HUES64 (cell line): ENCODE measurements around the gene TPST2.

Experiments
- H3K27ac ChIP-seq: 2 replicates; pipeline ENCODE4 v1.7.0; 2013; ENCODE audit warnings: low read depth, low read length, inconsistent platforms
- H3K27me3 ChIP-seq: 2 replicates; pipeline ENCODE4 v1.6.1; 2013; ENCODE audit warnings: mild to moderate bottlenecking, low read length; ENCODE audit not compliant: insufficient read depth
- H3K36me3 ChIP-seq: 2 replicates; pipeline ENCODE4 v1.6.1; 2013; ENCODE audit warnings: mild to moderate bottlenecking, low read length; ENCODE audit not compliant: insufficient read depth
- H3K4me1 ChIP-seq: 2 replicates; pipeline ENCODE4 v1.6.1; 2013; ENCODE audit warnings: mild to moderate bottlenecking, low read length, moderate library complexity; ENCODE audit not compliant: insufficient read depth
- H3K4me3 ChIP-seq: 2 replicates; pipeline ENCODE4 v1.5.1; 2013; ENCODE audit warnings: mild to moderate bottlenecking, low read length, moderate library complexity
- H3K9ac ChIP-seq: 2 replicates; pipeline ENCODE4 v1.6.1; 2013; ENCODE audit warnings: mild to moderate bottlenecking, low read depth, low read length
- H3K9me3 ChIP-seq: 2 replicates; pipeline ENCODE4 v1.6.1; 2013; ENCODE audit warnings: low read depth, low read length; ENCODE audit not compliant: insufficient read depth
- WGBS: fragments of 150-250, 120-280 bp; methylation state at CpG from one replicate; pipeline ENCODE4 v1.1.7; 2013; ENCODE audit warnings: missing lambda C conversion rate; 5-methylcytosine and 5-hydroxymethylcytosine counted together

TPST2 gene

DNA sequence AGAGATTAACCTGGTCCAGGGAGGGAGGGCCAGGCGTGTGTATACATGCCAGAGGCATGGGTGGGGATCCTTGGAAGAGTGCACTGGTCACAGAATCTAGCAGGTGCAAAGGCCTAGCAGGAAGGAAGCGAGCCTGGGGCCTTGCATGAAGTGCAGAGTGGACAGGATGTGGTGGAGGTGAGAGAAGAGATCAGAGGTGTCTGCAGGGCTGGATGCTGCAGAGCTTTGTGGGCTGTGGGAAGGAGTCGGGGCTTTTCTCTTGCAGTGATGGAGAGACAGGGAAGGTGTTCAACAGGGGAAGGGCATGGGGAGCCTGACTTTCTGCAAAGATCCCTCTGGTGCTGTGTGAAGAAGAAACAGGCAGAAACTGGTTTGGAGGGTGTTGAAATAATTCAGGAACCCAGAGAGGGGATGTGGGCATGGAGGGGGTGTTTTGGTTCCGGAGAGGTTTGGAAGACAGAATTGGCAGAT lies 2.5 kb upstream of the TPST2 start:
- no peak overlapping the region for H3K27ac ChIP-seq
- H3K36me3 ChIP-seq, result peaks cover 5% of the 10 kb centered on the region; the same call in 1 of the 2 replicates
- 80% methylated on average over 4 of the region's 4 CpGs for WGBS
- H3K4me3 ChIP-seq, result no peak overlapping the region
- H3K9me3 ChIP-seq, result no peaks in the 10 kb centered on the region; the same call in 1 of the 2 replicates
- H3K4me1 ChIP-seq, result peaks cover 6% of the 10 kb centered on the region; the same call in 1 of the 2 replicates
- no peak overlapping the region for H3K9ac ChIP-seq
- H3K27me3 ChIP-seq, result no peaks in the 10 kb centered on the region

DNA sequence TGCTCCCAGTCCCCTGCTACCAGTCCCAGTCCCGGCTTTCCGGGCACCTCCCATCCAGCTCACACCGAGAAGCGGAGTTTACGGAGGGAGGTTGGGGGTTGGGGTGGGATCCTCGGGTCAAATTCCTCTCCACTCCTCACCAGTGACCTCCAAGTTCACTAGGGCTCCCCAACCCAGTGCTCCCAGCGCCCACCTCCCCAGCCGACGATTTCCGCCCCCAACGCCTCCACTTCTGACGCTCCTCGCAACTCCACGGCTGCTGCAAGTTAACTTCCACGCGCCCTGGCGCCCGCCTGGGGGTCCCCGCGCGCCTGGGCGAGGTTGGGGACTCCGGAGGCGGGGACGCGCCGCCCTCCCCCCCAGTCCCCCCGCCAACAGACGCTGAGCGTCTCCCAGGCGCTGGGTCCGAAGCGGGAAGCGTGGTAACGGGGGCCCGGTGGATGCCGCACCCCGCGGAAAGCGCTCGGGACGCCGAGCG lies 526 bp downstream of the TPST2 start:
- Histone ChIP-seq H3K9ac (peak overlapping the region; percentile 62), H3K27ac (peak overlapping the region; percentile 25; the same call in 1 of the 2 replicates), H3K27me3 (no peaks in the 10 kb centered on the region), H3K4me1 (peaks cover 6% of the 10 kb centered on the region), H3K36me3 (peaks cover 14% of the 10 kb centered on the region), H3K4me3 (peak overlapping the region; percentile 78), H3K9me3 (no peaks in the 10 kb centered on the region; the same call in 1 of the 2 replicates)
- 0% methylated on average over 40 of the region's 44 CpGs for WGBS

DNA sequence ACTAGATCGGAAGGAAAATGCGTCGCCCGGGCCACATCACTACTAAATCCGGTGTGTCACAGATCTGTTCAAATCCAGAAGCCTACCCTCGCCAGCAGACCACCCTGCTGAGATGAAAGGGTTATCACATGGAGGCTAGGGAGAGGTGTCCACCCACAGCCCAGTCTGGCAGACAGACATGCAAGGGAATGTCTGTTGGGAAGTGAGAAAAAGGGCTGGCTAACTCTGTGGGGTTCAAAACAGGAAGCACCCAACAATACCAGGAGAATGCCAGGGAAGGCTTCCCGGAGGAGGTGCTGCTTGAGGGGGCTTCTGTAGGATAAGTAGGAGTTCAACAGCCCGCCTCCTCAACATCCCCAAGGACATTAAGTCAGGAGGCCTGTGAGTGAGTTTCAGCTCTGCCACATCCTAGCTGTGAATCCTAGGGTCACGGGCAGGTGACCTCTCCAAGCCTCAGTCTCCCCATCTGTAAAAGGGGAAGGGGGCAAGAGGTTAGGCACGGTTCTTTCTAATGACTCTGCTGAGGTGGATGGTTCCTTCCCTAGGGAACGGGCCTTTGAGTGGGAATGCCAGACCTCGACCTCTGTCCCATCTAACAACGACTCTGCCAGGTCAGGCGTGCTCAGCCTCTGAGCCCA lies 1.1 kb downstream of the TPST2 start:
- Histone ChIP-seq H3K27me3 (no peaks in the 10 kb centered on the region), H3K9ac (peak overlapping the region; percentile 62), H3K4me1 (peaks cover 6% of the 10 kb centered on the region), H3K4me3 (peak overlapping the region; percentile 78), H3K36me3 (peaks cover 18% of the 10 kb centered on the region), H3K27ac (no peak overlapping the region), H3K9me3 (no peaks in the 10 kb centered on the region; the same call in 1 of the 2 replicates)
- WGBS, result 48% methylated on average over 11 of the region's 14 CpGs

DNA sequence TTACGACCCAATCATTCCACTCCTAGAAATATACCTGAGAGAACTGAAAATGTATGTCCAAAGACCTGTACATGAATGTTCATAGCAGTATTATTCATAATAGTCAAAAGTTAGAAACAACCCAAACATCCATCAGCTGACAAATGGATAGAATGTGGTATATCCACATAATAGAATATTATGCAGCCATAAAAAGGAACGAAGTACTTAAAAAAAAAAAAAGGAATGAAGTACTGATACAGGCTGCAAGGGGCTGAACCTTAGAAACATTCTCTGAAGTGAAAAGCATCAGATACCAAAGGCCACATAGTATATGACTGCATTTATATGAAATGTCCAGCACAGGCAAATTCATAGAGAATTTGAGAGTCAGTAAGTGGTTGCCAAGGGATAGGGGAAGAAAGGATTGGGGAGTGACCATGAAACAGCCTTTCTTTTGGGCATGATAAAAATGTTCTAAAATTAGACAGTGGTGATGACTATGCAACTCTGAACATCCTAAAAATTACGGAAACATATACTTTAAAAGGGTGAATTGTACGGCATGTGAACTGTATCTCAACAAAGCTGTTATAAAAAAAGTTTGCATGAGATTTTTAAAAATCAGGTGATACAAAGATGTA lies 1.8 kb downstream of the TPST2 start:
- Histone ChIP-seq H3K9me3 (no peaks in the 10 kb centered on the region; the same call in 1 of the 2 replicates), H3K9ac (no peak overlapping the region), H3K4me3 (peak overlapping the region; percentile 78), H3K36me3 (peaks cover 18% of the 10 kb centered on the region), H3K27me3 (no peaks in the 10 kb centered on the region), H3K27ac (no peak overlapping the region), H3K4me1 (peaks cover 6% of the 10 kb centered on the region)
- 92% methylated on average over 3 of the region's 4 CpGs for WGBS

DNA sequence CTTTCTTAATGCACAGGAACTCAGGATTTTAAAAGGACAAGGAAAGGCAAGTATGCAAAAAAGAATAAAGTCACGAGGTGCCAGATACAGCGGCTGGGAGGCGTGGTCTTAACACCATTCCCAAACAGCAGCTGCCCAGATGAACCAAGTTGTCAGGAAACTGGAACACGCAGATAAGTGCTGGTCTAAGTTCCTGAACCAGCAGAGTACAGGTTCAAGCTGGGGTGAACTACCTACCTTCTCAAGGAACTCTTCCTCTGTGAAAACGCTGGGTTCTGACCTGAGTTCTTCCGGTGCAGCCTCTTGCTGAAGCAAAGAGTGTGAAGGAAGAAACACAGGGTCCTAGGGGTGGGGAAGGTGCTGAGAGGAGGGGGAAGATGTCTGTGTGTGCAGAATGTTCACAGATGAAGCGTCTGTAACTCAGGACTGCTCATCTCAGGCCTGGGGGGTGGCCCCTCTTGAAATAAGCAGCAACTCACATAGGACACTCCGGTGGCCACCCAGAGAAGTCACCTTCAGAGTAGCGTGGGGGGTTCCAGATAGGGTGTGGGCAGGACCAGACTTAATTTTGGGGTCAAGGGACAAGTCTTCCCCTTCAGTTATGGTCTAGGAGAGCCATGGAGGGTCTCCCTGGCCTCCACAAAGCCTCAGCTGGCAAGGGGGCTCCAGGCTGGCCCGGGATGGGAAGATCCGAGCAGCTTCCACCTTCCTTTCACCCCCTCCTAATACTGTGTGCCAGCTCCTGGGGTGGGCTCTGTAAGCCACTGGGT lies 3.2 kb downstream of the TPST2 start:
- peaks cover 28% of the 10 kb centered on the region for H3K36me3 ChIP-seq
- H3K4me3 ChIP-seq, result no peak overlapping the region
- 89% methylated on average over 11 of the region's 11 CpGs for whole genome bisulfite sequencing
- peaks cover 7% of the 10 kb centered on the region for H3K4me1 ChIP-seq
- H3K27me3 ChIP-seq, result no peaks in the 10 kb centered on the region
- no peak overlapping the region for H3K9ac ChIP-seq
- no peaks in the 10 kb centered on the region; the same call in 1 of the 2 replicates for H3K9me3 ChIP-seq
- H3K27ac ChIP-seq, result no peak overlapping the region

DNA sequence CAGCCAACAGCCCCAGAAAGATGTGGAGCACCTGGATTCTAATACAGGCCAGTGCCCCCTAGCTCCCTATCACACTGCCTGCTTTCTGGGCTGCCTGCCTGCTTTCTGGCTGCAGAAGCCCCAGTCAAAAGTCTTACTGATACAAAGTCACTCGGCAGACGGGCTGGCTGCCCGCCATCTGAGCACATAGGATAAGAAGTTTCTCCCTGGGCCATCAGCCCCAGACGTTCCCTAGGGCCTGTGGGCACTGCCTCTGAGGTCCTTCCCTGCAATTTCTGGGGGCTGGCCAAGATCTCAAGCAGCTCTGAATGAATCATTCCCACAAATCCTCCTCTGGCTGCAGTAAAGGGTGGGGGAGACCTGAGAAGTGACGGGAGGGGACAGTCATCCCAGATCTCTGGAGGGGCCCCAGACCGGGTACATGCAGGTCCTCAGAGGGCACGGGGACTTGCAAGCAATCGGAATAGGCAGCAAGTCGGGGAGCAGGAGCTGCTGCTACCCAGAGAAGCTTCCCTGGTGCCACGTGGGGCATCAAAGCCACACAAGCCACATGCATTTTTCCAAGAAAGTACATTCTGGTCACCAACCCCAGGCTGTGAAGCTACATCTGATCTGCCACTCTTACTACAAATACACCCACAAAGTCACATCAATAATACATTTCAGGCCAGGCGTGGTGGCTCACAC lies 4.7 kb downstream of the TPST2 start:
- Histone ChIP-seq H3K4me1 (peaks cover 20% of the 10 kb centered on the region), H3K36me3 (peaks cover 31% of the 10 kb centered on the region), H3K27ac (no peak overlapping the region; the same call in 1 of the 2 replicates), H3K9ac (no peak overlapping the region), H3K4me3 (no peak overlapping the region), H3K27me3 (no peaks in the 10 kb centered on the region), H3K9me3 (no peaks in the 10 kb centered on the region; the same call in 1 of the 2 replicates)
- 83% methylated on average over 11 of the region's 11 CpGs for WGBS

DNA sequence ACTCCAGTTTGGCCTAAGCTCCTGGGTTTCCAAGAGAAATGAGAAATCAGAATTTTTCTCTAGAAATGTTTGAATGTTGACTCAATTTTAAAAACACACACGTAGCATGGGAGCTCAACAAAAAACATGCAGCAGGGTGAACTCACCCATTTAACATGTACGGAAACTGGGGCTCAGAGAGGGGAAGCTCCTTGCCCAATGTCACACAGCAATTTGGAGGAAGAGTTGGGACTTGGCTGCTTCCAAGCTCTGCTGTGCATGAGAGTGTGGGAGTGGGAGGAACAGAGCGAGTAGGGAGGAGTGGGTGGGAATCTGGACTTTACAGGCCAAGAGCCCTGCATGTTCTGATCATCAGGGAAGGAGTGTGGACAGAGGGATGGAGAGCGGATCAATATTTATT lies 5.9 kb downstream of the TPST2 start:
- Histone ChIP-seq H3K4me1 (peaks cover 32% of the 10 kb centered on the region), H3K27ac (no peak overlapping the region), H3K4me3 (no peak overlapping the region), H3K9ac (no peak overlapping the region), H3K9me3 (no peaks in the 10 kb centered on the region; the same call in 1 of the 2 replicates), H3K36me3 (peaks cover 31% of the 10 kb centered on the region), H3K27me3 (no peaks in the 10 kb centered on the region)
- WGBS, result 93% methylated on average over 3 of the region's 4 CpGs

DNA sequence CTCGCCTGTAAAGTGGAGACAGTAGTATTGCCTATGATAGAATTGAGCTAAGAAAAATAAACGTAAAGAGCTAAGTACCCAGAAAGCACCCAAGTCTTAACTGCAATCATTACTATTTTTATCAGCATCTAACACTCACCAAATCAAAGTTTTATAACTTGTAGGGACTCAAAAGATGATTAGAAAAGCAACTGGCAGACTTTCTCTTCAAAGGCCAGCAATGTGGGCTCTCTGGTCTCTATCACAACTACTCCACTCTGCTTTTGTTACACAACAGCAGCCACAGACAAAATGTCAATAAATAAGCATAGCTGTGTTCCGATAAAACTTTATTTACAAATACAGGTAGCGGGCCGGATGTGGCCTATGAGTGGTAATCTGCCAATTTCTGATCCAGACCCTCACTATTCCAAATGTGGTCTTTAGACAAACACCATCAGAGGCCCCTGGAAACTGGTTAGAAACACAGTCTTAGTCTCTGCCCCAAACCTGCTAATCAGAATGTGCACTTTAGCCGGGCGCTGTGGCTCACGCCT lies 8.2 kb downstream of the TPST2 start:
- WGBS, result 94% methylated on average over 8 of the region's 8 CpGs
- H3K4me3 ChIP-seq, result no peak overlapping the region
- peaks cover 30% of the 10 kb centered on the region for H3K4me1 ChIP-seq
- H3K27me3 ChIP-seq, result no peaks in the 10 kb centered on the region
- H3K27ac ChIP-seq, result 0 out of 2 replicates have a peak overlapping the region, but pooled peaks have one; percentile 21
- H3K9ac ChIP-seq, result no peak overlapping the region
- H3K36me3 ChIP-seq, result peaks cover 26% of the 10 kb centered on the region
- H3K9me3 ChIP-seq, result no peaks in the 10 kb centered on the region

DNA sequence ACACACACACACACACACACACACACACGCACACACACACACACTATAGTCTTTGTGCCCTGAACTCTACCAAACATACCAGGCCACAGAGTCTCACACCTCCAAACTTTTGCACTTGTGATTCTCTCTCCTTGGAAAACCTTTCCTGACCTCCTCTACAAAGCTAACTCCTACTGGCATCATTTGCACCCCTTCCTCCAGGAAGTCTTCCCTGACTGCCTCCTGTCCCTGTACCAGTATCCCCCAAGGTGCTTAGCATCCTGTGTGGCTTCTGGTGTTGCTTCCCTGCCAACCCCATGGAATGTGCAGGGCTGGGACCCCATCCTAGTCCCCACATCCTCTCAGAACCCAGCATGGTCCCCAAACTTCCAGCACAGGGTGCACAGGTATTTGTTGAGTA lies 8.9 kb downstream of the TPST2 start:
- H3K4me1 ChIP-seq, result peaks cover 35% of the 10 kb centered on the region
- no peaks in the 10 kb centered on the region for H3K27me3 ChIP-seq
- no peaks in the 10 kb centered on the region for H3K9me3 ChIP-seq
- H3K9ac ChIP-seq, result no peak overlapping the region
- H3K4me3 ChIP-seq, result no peak overlapping the region
- WGBS, result 36% methylated on average over 1 of the region's 1 CpG
- H3K27ac ChIP-seq, result peak overlapping the region; percentile 21; the same call in 1 of the 2 replicates
- peaks cover 21% of the 10 kb centered on the region for H3K36me3 ChIP-seq

DNA sequence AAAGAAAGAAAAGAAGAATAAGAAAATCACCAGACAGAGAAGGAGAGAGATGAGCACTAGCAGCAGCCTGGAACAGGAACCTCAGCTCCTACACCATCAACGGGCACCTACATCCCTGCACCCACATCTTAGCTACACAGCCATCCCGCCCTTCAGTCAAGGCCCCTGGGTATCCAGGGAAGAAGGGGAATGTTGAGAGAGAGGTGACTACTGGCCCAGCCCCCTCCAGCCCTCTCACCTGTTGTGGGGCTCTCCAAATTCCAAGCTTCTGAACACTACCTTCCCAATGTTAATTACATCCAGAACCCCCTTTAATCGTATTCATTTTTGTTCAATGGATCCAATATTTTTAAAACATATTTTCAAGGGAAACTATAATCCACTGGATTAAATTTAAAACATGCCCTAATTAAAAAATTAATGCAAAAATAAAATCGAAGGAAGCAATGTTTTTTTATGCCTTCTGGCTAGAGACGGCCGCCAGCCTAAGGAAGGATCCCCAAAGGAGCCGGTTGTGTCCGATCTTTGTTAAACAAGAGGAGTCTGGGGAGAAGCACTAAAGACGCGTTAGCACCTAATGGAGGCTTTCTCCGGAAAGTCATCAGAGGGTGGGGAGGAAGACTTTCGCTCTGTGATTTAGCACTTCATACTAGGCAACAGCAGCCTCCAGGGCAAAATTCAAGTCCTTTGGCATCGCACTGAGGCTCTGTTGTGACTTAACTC lies 9.5 kb downstream of the TPST2 start:
- whole genome bisulfite sequencing, result 14% methylated on average over 11 of the region's 13 CpGs
- H3K27me3 ChIP-seq, result no peaks in the 10 kb centered on the region
- H3K27ac ChIP-seq, result peak overlapping the region; percentile 5; the same call in 1 of the 2 replicates
- no peak overlapping the region for H3K4me3 ChIP-seq
- H3K9me3 ChIP-seq, result no peaks in the 10 kb centered on the region
- 0 out of 2 replicates have a peak overlapping the region, but pooled peaks have one; percentile 2 for H3K9ac ChIP-seq
- H3K36me3 ChIP-seq, result peaks cover 21% of the 10 kb centered on the region
- peaks cover 36% of the 10 kb centered on the region for H3K4me1 ChIP-seq
